HFFc6 (cell line): ENCODE data around the gene AGXT. TPM values are rescaled to one million over a fixed set of nuclear protein-coding genes. Genes with fewer than 3 reads are reported as not detected.

Experiments used
- DNase-seq: peaks from one replicate; pipeline ENCODE4 v3.0.0-alpha.2; 2018
- H3K27ac Mint-ChIP-seq: 2 replicates; pipeline ENCODE4 v1.8.0; 2020; ENCODE audit warnings: mild to moderate bottlenecking, mixed read lengths
- H3K27me3 Mint-ChIP-seq: 2 replicates; pipeline ENCODE4 v1.8.0; 2021; ENCODE audit warnings: mild to moderate bottlenecking, moderate library complexity, mixed read lengths; ENCODE audit not compliant: insufficient read depth
- H3K36me3 Mint-ChIP-seq: 2 replicates; pipeline ENCODE4 v1.8.0; 2021; ENCODE audit warnings: low read depth, mixed read lengths
- H3K4me1 Mint-ChIP-seq: 2 replicates; pipeline ENCODE4 v1.8.0; 2020; ENCODE audit warnings: low read depth, mixed read lengths
- H3K4me3 Mint-ChIP-seq: 2 replicates; pipeline ENCODE4 v1.8.0; 2020; ENCODE audit warnings: mild to moderate bottlenecking, moderate library complexity, mixed read lengths
- H3K9me3 Mint-ChIP-seq: 2 replicates; pipeline ENCODE4 v1.8.0; 2020; ENCODE audit warnings: mild to moderate bottlenecking, mixed read lengths
- total RNA-seq, 6 experiments: library from RNA; stranded (reverse); fragmentation: NEBNext Ultra II Directional; extraction: Animal tissue kit (Norgen Biotek cat#: 25700); gene quantifications; 2 replicates in 1 of 6; 3 replicates in 5 of 6; pipeline ENCODE4 v1.2.3, GENCODE V29; 2021
- TF ChIP-seq, protein P1 (sequence below): fragments of 200-600 bp; sonication (generic); IDR thresholded peaks from 2 replicates; pipeline ENCODE4 v1.5.0; 2021; ENCODE audit warnings: antibody characterized with exemption, mild to moderate bottlenecking

Gene AGXT
- total RNA-seq, 6 experiments from 2014 or later = not detected

DNA sequence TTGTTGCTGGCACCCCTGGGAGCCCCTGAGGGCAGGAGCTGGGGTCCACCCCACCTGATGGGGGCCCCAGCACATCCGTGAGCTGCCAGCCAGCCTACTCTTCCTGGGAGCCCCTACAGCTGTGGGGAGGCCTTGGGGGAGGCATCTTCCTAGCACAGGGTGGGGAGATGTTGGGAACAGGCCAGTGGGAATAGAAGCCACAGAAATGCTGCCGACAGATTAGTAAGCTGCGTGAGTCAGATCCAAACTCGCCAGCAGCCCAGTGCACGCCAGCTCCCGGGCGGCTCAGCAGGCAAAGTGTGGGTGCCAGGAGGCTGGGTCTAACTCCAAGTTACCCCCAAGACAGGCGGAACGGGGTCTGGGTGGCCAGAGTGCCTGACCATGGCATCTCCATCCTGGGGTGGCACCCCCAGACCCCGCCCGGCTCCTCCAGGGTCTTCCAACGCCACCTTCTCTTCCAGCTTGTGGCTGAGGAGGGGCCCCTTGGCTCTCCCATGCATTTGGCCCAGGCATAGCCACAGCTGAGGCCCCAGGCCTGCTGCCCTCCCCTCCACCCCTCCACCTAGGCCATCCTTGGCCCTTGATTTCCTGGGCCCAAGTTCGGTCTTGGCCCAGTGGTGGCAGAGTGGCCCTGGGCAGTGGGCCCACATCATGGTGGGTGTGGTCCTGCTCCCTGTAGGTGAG, 52.8 kb downstream of the AGXT start:
- H3K36me3 Mint-ChIP-seq = no peaks in the 10 kb centered on the region
- H3K9me3 Mint-ChIP-seq = no peaks in the 10 kb centered on the region
- DNase-seq = peak; percentile 93
- H3K4me3 Mint-ChIP-seq = peak overlapping the region; percentile 65
- peak overlapping the region; percentile 99 for H3K27ac Mint-ChIP-seq
- TF ChIP-seq, protein P1, sequence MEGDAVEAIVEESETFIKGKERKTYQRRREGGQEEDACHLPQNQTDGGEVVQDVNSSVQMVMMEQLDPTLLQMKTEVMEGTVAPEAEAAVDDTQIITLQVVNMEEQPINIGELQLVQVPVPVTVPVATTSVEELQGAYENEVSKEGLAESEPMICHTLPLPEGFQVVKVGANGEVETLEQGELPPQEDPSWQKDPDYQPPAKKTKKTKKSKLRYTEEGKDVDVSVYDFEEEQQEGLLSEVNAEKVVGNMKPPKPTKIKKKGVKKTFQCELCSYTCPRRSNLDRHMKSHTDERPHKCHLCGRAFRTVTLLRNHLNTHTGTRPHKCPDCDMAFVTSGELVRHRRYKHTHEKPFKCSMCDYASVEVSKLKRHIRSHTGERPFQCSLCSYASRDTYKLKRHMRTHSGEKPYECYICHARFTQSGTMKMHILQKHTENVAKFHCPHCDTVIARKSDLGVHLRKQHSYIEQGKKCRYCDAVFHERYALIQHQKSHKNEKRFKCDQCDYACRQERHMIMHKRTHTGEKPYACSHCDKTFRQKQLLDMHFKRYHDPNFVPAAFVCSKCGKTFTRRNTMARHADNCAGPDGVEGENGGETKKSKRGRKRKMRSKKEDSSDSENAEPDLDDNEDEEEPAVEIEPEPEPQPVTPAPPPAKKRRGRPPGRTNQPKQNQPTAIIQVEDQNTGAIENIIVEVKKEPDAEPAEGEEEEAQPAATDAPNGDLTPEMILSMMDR = no peak
- H3K4me1 Mint-ChIP-seq = peaks cover 18% of the 10 kb centered on the region
- peaks cover 2% of the 10 kb centered on the region; the same call in 1 of the 2 replicates for H3K27me3 Mint-ChIP-seq

DNA sequence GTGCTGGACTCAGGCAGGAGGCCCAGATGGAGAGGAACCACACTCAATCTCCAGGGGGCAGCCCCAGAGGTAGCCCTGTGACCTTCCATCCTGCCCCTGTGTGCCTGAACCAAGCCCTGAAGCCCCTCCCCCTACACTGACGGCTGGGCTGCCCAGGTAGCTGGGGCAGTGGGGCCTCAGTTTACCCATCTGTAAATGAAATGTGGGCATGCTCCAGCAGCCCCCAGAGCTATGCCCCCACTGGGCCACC, 53.3 kb downstream of the AGXT start:
- Mint-ChIP-seq H3K27me3 (peaks cover 2% of the 10 kb centered on the region), H3K4me3 (no peak overlapping the region), H3K36me3 (no peaks in the 10 kb centered on the region), H3K27ac (peak overlapping the region; percentile 99), H3K4me1 (peaks cover 18% of the 10 kb centered on the region), H3K9me3 (no peaks in the 10 kb centered on the region)
- TF ChIP-seq, protein P1 = no peak; the same call in 1 of the 2 replicates
- no peak for DNase-seq

DNA sequence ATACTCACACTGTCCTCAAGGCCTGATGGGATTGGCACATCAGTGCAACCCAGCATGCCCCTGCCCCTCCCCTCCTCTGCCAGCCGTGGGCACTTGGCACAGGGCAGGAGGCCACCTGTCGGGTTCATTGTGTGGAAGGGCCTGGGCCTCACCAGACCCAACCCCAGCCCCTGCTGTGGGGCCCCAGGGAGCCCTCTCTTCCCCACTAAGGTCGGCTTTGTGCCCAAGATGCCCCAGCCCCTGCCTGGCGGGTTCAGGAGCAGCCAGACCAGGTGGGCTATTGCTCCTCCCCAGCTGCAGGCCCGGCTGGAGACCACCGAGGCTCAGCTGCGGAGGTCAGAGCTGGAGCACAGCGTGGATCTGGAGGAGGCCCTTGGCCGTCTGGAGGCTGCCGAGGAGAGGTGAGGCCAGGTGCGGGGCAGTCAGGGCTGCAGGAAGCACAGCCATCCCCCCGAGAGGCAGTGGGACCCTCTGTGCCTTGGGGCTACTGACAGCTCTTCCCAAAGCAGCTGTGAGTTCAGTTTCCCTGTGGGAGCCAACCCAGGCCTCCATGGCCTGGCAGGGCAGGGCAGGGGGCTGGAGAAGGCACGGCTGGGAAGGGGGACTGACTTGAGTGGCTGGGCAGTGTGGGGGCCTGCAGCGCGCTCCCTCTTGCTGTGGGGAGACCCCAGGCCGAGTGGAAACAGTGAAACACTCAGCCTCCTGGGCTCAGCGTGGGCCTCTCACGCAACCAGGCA, 53.8 kb downstream of the AGXT start:
- Mint-ChIP-seq H3K27me3 (peaks cover 2% of the 10 kb centered on the region), H3K4me1 (peaks cover 18% of the 10 kb centered on the region), H3K36me3 (no peaks in the 10 kb centered on the region), H3K4me3 (no peak overlapping the region), H3K27ac (peak overlapping the region; percentile 99), H3K9me3 (no peaks in the 10 kb centered on the region)
- TF ChIP-seq, protein P1 = no peak
- DNase-seq = no peak

DNA sequence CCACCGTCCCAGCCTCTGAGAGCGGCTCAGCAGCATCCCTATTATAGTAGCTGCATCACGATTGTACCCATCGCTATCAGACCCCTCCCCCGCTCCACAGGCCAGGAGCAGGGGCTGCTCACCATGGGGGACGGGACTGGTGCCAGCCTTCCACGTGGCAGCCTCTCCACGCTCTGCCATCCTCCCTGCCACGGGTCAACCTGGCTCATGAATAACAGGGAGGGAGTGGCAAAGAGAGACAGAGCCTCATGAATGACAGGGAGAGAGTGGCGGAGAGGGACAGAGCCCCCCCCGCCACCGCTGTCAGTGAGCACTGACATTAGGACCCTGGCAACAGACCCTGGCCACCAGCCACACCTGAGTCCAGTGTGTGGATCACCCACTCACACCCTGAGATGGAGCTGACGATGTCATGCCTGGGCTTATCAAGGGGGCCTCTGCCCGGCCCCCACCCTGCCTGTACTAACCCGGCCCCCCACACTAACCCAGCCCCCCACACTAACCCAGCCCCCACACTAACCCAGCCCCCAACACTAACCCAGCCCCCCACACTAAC, 54.4 kb downstream of the AGXT start:
- no peak overlapping the region for H3K4me3 Mint-ChIP-seq
- peaks cover 18% of the 10 kb centered on the region for H3K4me1 Mint-ChIP-seq
- H3K36me3 Mint-ChIP-seq = no peaks in the 10 kb centered on the region
- H3K27ac Mint-ChIP-seq = no peak overlapping the region
- H3K9me3 Mint-ChIP-seq = peaks cover 4% of the 10 kb centered on the region; the same call in 1 of the 2 replicates
- DNase-seq = no peak
- H3K27me3 Mint-ChIP-seq = peaks cover 2% of the 10 kb centered on the region
- TF ChIP-seq, protein P1 = no peak

DNA sequence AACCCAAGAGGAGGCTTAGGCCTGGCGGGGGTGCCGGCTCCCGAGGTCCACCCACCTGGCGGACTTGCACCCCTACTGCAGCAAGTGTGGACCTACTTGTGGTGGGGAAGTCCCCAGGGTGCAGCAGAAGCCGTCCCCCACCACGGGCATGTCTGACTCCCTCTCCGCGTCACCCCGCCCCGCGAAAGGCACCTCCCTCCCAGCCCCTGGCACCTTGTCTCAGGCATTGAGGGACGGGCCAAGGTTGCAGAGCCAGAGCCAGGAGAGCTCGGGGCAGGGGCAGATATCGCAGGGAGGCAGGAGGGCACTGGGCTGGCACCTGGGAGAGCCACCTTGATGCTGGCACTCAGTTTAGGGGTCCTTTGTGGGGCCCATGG, 56.6 kb downstream of the AGXT start:
- Mint-ChIP-seq H3K4me3 (no peak overlapping the region), H3K27me3 (peaks cover 4% of the 10 kb centered on the region)

More for the DNA sequence above, 56.6 kb downstream of the AGXT start:
- no peaks in the 10 kb centered on the region for H3K36me3 Mint-ChIP-seq
- H3K9me3 Mint-ChIP-seq = peaks cover 7% of the 10 kb centered on the region; the same call in 1 of the 2 replicates
- TF ChIP-seq, protein P1 = no peak
- no peak for DNase-seq
- no peak overlapping the region for H3K27ac Mint-ChIP-seq
- H3K4me1 Mint-ChIP-seq = peaks cover 16% of the 10 kb centered on the region
